HEK293 (cell line): ENCODE measurements around the gene KCNJ6.

Experiments
- CTCF ChIA-PET: fragments of 350-600 bp; formaldehyde crosslinking; extraction: SDS; loops from one replicate; lab custom pipeline; 2021; ENCODE audit warnings: antibody characterized with exemption; lab: Yijun Ruan, JAX
- POLR2A ChIA-PET: fragments of 300-600 bp; formaldehyde crosslinking; extraction: SDS; loops from one replicate; lab custom pipeline; 2020; ENCODE audit warnings: antibody characterized with exemption, inconsistent platforms; lab: Yijun Ruan, JAX
- H3K27ac ChIP-seq: fragments of 200-500 bp; sonication (Bioruptor generic); 2 replicates; pipeline ENCODE4 v1.5.1; 2014; ENCODE audit warnings: low read depth, low read length, control low read depth, inconsistent platforms; ENCODE audit errors: extremely low read depth
- H3K36me3 ChIP-seq, 2 experiments: fragments of 200-500 bp in 1 of 2; sonication (Bioruptor generic) in 1 of 2; 1 replicate in 1 of 2; 2 replicates in 1 of 2; pipeline ENCODE4 v1.5.1; 2014 to 2017; ENCODE audit warnings: inconsistent platforms in 2 of 2, low read length in 2 of 2; ENCODE audit not compliant: control insufficient read depth in 2 of 2, insufficient read depth in 1 of 2
- H3K4me1 ChIP-seq: fragments of 200-500 bp; sonication (Bioruptor generic); 2 replicates; pipeline ENCODE4 v1.5.1; 2014; ENCODE audit warnings: mild to moderate bottlenecking, low read length, inconsistent platforms; ENCODE audit not compliant: control insufficient read depth, insufficient read depth
- H3K4me3 ChIP-seq: 2 replicates; pipeline ENCODE4 v1.5.1; 2011; ENCODE audit warnings: low read depth, mild to moderate bottlenecking, control low read depth, low read length, moderate library complexity
- H3K9me3 ChIP-seq: fragments of 200-500 bp; sonication (Bioruptor generic); 2 replicates; pipeline ENCODE4 v1.5.1; 2014; ENCODE audit warnings: low read depth, low read length, inconsistent platforms; ENCODE audit not compliant: control insufficient read depth, insufficient read depth
- RBAK ChIP-seq: fragments of 450-650 bp; formaldehyde crosslinking; IDR thresholded peaks from 2 replicates; pipeline ENCODE4 v1.5.1; 2016; ENCODE audit warnings: missing biosample characterization, missing genetic modification characterization
- SP2 ChIP-seq: fragments of 450-650 bp; formaldehyde crosslinking; IDR thresholded peaks from 2 replicates; pipeline ENCODE4 v1.5.1; 2016; ENCODE audit warnings: missing biosample characterization, missing genetic modification characterization
- SP3 ChIP-seq: fragments of 450-650 bp; formaldehyde crosslinking; IDR thresholded peaks from 2 replicates; pipeline ENCODE4 v1.5.1; 2016; ENCODE audit warnings: missing biosample characterization, missing genetic modification characterization
- ZNF112 ChIP-seq: fragments of 450-650 bp; formaldehyde crosslinking; IDR thresholded peaks from 2 replicates; pipeline ENCODE4 v1.5.0; 2017; ENCODE audit warnings: missing biosample characterization, missing genetic modification characterization
- ZNF211 ChIP-seq: fragments of 450-650 bp; formaldehyde crosslinking; IDR thresholded peaks from 2 replicates; pipeline ENCODE4 v1.5.1; 2016; ENCODE audit warnings: low read depth, missing biosample characterization, missing genetic modification characterization
- ZNF214 ChIP-seq: fragments of 450-650 bp; formaldehyde crosslinking; IDR thresholded peaks from 2 replicates; pipeline ENCODE4 v1.5.1; 2017; ENCODE audit warnings: missing biosample characterization, mild to moderate bottlenecking, missing genetic modification characterization, borderline replicate concordance
- ZNF221 ChIP-seq: fragments of 450-650 bp; formaldehyde crosslinking; IDR thresholded peaks from 2 replicates; pipeline ENCODE4 v1.5.1; 2017; ENCODE audit warnings: missing biosample characterization, missing genetic modification characterization, borderline replicate concordance
- ZNF354C ChIP-seq: fragments of 450-650 bp; formaldehyde crosslinking; IDR thresholded peaks from 2 replicates; pipeline ENCODE4 v1.5.1; 2016; ENCODE audit warnings: missing biosample characterization, missing genetic modification characterization, low read depth, borderline replicate concordance
- ZNF423 ChIP-seq: fragments of 450-650 bp; formaldehyde crosslinking; IDR thresholded peaks from 2 replicates; pipeline ENCODE4 v1.5.1; 2016; ENCODE audit warnings: missing biosample characterization, missing genetic modification characterization
- ZNF426 ChIP-seq: fragments of 450-650 bp; formaldehyde crosslinking; IDR thresholded peaks from 2 replicates; pipeline ENCODE4 v1.5.1; 2017; ENCODE audit warnings: missing biosample characterization, missing genetic modification characterization, mild to moderate bottlenecking, inconsistent platforms, moderate library complexity
- ZNF501 ChIP-seq: fragments of 450-650 bp; formaldehyde crosslinking; IDR thresholded peaks from 2 replicates; pipeline ENCODE4 v1.5.1; 2016; ENCODE audit warnings: missing biosample characterization, missing genetic modification characterization
- ZNF510 ChIP-seq: fragments of 450-650 bp; formaldehyde crosslinking; IDR thresholded peaks from 2 replicates; pipeline ENCODE4 v1.5.1; 2018; ENCODE audit warnings: mild to moderate bottlenecking, missing genetic modification characterization, missing biosample characterization; ENCODE audit not compliant: insufficient replicate concordance
- ZNF544 ChIP-seq: fragments of 450-650 bp; formaldehyde crosslinking; IDR thresholded peaks from 2 replicates; pipeline ENCODE4 v1.5.0; 2017; ENCODE audit warnings: missing biosample characterization, missing genetic modification characterization
- ZNF561 ChIP-seq: fragments of 450-650 bp; IDR thresholded peaks from 2 replicates; pipeline ENCODE4 v1.5.1; 2018; ENCODE audit warnings: missing biosample characterization, missing genetic modification characterization, borderline replicate concordance
- ZNF670 ChIP-seq: fragments of 450-650 bp; formaldehyde crosslinking; IDR thresholded peaks from 2 replicates; pipeline ENCODE4 v1.5.1; 2016; ENCODE audit warnings: missing biosample characterization, missing genetic modification characterization, low read depth
- ZSCAN30 ChIP-seq: fragments of 450-650 bp; IDR thresholded peaks from 2 replicates; pipeline ENCODE4 v1.5.1; 2018; ENCODE audit warnings: missing biosample characterization, mild to moderate bottlenecking, missing genetic modification characterization, moderate library complexity
- TF ChIP-seq, protein P1 (sequence below): fragments of 450-650 bp; formaldehyde crosslinking; IDR thresholded peaks from 2 replicates; pipeline ENCODE4 v1.5.1; 2016; ENCODE audit warnings: missing biosample characterization, missing genetic modification characterization, borderline replicate concordance
- TF ChIP-seq, protein P2 (sequence below): fragments of 450-650 bp; formaldehyde crosslinking; IDR thresholded peaks from 2 replicates; pipeline ENCODE4 v1.5.1; 2016; ENCODE audit warnings: missing biosample characterization, missing genetic modification characterization, borderline replicate concordance

The KCNJ6 gene

DNA sequence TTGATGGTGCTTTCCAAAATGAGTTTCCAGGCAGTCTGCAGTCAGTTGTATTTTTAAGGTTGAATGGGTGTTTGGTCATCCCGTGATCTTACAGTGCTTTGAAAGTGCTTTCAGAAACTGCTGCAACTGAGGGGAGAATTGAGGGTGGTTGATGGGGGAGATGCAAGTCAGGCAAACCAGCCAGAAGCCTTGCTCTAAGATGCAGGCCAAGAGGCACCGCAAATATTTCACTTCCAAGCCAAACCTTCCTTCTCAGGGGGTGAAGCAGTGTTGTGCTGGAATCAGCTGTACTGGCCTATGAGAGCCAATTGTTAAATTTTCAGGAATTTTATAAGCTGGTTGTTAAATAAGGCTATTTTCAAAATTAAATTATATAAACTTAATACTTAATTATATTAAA is 151.6 kb downstream of the KCNJ6 start (continued):
- TF ChIP-seq, protein P1, sequence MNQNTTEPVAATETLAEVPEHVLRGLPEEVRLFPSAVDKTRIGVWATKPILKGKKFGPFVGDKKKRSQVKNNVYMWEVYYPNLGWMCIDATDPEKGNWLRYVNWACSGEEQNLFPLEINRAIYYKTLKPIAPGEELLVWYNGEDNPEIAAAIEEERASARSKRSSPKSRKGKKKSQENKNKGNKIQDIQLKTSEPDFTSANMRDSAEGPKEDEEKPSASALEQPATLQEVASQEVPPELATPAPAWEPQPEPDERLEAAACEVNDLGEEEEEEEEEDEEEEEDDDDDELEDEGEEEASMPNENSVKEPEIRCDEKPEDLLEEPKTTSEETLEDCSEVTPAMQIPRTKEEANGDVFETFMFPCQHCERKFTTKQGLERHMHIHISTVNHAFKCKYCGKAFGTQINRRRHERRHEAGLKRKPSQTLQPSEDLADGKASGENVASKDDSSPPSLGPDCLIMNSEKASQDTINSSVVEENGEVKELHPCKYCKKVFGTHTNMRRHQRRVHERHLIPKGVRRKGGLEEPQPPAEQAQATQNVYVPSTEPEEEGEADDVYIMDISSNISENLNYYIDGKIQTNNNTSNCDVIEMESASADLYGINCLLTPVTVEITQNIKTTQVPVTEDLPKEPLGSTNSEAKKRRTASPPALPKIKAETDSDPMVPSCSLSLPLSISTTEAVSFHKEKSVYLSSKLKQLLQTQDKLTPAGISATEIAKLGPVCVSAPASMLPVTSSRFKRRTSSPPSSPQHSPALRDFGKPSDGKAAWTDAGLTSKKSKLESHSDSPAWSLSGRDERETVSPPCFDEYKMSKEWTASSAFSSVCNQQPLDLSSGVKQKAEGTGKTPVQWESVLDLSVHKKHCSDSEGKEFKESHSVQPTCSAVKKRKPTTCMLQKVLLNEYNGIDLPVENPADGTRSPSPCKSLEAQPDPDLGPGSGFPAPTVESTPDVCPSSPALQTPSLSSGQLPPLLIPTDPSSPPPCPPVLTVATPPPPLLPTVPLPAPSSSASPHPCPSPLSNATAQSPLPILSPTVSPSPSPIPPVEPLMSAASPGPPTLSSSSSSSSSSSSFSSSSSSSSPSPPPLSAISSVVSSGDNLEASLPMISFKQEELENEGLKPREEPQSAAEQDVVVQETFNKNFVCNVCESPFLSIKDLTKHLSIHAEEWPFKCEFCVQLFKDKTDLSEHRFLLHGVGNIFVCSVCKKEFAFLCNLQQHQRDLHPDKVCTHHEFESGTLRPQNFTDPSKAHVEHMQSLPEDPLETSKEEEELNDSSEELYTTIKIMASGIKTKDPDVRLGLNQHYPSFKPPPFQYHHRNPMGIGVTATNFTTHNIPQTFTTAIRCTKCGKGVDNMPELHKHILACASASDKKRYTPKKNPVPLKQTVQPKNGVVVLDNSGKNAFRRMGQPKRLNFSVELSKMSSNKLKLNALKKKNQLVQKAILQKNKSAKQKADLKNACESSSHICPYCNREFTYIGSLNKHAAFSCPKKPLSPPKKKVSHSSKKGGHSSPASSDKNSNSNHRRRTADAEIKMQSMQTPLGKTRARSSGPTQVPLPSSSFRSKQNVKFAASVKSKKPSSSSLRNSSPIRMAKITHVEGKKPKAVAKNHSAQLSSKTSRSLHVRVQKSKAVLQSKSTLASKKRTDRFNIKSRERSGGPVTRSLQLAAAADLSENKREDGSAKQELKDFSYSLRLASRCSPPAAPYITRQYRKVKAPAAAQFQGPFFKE (tag by site-specific recombination) = no peak
- TF ChIP-seq ZNF214 (tag by site-specific recombination) = no peak
- no peak for TF ChIP-seq ZSCAN30 (tag by site-specific recombination)
- TF ChIP-seq ZNF354C (tag by site-specific recombination) = no peak

DNA sequence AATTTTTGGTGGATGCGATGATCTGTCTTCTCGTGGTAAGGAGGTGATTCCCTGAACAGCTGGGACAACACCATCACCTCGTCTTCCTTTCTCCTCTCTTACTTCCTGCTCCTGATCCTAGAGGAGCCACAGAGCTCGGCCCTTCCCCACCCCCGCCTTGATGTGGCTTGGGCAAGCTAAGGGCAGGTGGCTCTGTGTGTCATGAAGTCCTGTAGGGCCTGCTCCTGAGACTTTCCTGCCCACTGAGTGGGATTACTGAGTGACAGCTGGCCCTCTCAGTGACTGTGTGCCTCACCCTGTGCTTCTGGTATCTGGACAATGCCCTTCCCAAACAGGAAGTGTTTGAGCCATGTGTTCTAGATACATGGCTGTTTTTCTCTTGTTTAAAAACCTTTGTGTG is 153.0 kb downstream of the KCNJ6 start:
- POLR2A ChIA-PET = no interaction called here
- H3K36me3 ChIP-seq = no peaks in the 10 kb centered on the region
- no peak overlapping the region for H3K27ac ChIP-seq
- TF ChIP-seq ZNF501 (tag by site-specific recombination) (no peak), SP2 (no peak), ZNF670 (tag by site-specific recombination) (no peak), ZNF211 (no peak), ZNF423 (tag by site-specific recombination) (no peak), ZNF221 (tag by site-specific recombination) (no peak), ZNF510 (tag by site-specific recombination) (no peak), RBAK (tag by site-specific recombination) (no peak), ZSCAN30 (tag by site-specific recombination) (no peak), ZNF354C (tag by site-specific recombination) (no peak), ZNF561 (tag by site-specific recombination) (no peak), SP3 (tag by site-specific recombination) (no peak), ZNF112 (tag by site-specific recombination) (no peak)
- TF ChIP-seq, all 188 proteins: peak for 0
- Histone ChIP-seq H3K4me1 (no peaks in the 10 kb centered on the region), H3K4me3 (no peak overlapping the region), H3K9me3 (no peaks in the 10 kb centered on the region)
- CTCF ChIA-PET = no interaction called here

DNA sequence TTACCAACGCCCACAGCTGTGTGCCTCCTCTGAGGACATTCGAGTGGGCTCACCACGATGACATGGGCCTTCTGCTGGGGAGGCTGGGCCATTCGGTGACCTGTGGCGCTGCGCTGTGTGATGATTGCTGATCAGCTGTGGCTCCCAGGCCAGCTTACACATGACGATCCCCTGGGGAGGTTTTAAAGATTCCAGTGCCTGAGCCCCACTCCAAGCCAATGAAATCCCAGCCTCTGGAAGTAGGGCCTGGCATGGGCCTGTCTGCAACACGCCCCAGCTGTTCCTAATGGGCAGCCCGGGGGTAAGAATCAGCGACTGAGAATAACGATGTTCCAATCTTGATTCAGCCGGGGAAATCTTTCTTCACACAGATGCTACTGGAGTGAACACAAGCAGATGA is 153.7 kb downstream of the KCNJ6 start:
- TF ChIP-seq ZNF354C (tag by site-specific recombination) (no peak), ZNF426 (tag by site-specific recombination) (no peak), ZNF544 (tag by site-specific recombination) (no peak)
- TF ChIP-seq, protein P2, sequence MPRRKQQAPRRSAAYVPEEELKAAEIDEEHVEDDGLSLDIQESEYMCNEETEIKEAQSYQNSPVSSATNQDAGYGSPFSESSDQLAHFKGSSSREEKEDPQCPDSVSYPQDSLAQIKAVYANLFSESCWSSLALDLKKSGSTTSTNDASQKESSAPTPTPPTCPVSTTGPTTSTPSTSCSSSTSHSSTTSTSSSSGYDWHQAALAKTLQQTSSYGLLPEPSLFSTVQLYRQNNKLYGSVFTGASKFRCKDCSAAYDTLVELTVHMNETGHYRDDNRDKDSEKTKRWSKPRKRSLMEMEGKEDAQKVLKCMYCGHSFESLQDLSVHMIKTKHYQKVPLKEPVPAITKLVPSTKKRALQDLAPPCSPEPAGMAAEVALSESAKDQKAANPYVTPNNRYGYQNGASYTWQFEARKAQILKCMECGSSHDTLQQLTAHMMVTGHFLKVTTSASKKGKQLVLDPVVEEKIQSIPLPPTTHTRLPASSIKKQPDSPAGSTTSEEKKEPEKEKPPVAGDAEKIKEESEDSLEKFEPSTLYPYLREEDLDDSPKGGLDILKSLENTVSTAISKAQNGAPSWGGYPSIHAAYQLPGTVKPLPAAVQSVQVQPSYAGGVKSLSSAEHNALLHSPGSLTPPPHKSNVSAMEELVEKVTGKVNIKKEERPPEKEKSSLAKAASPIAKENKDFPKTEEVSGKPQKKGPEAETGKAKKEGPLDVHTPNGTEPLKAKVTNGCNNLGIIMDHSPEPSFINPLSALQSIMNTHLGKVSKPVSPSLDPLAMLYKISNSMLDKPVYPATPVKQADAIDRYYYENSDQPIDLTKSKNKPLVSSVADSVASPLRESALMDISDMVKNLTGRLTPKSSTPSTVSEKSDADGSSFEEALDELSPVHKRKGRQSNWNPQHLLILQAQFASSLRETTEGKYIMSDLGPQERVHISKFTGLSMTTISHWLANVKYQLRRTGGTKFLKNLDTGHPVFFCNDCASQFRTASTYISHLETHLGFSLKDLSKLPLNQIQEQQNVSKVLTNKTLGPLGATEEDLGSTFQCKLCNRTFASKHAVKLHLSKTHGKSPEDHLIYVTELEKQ (tag by site-specific recombination) = no peak
- TF ChIP-seq, all 188 proteins: peak for 0
- Histone ChIP-seq H3K9me3 (no peaks in the 10 kb centered on the region), H3K36me3 (no peaks in the 10 kb centered on the region), H3K4me1 (no peaks in the 10 kb centered on the region), H3K4me3 (no peak overlapping the region), H3K27ac (no peak overlapping the region)
- CTCF ChIA-PET = interaction anchor here (1.3 kb wide), 1 partner anchor 364 kb away, joined by 6 read pairs; no protein-coding TSS in a partner anchor
- POLR2A ChIA-PET = no interaction called here
